ENCODE results near the gene HERC4.
"Not testable (repeated sequence)": the region's sequence is repeated elsewhere in the genome, so short reads cannot be mapped to it uniquely, and the experiment has no call there.

HERC4 gene

GRCh38 chr10:68092512-68092911 is 17.4 kb upstream of the HERC4 start:
- DNase-seq (ENCODE audit: low spot score), result no peak

DNA sequence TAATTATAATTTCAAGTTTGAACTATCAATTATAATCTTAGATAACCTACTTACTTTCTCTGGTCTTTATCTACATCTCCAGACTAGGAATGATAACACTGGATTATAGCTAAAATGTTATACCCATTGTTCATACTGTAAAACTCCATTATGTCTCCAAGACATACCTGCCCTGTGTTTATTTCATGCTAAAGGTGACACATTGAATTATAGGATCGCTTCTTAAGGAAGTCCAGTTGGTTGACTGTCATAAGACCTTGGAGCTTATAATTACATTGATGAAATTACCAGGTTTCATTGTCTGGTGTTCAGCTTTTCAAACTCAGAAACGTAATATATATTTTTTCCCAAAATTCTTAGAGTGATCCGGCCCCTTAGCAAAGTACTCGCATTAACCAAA is 15.5 kb upstream of the HERC4 start:
- DNase-seq (ENCODE audit: low spot score), result no peak

DNA sequence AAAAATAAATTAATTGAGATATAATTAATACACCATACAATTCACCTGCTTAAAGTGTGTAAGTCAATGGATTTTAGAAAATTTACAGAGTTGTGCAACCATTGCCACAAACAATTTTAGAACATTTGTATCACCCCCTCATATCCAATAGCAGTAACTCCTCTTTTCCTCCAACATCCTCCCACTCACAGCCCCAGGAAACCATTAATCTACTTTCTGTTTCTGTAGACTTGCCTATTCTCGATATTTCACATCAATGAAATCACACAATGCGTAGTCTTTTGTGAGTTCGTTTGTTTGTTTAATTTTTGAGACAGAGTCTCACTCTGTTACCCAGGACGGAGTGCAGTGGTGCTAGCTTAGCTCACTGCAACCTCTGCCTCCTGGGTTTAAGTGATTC is 13.7 kb upstream of the HERC4 start:
- DNase-seq (ENCODE audit: low spot score), result no peak

- DNase-seq (ENCODE audit: low spot score), result no peak
Observed at GRCh38 chr10:68087685-68088401, 12.8 kb upstream of the HERC4 start.

DNA sequence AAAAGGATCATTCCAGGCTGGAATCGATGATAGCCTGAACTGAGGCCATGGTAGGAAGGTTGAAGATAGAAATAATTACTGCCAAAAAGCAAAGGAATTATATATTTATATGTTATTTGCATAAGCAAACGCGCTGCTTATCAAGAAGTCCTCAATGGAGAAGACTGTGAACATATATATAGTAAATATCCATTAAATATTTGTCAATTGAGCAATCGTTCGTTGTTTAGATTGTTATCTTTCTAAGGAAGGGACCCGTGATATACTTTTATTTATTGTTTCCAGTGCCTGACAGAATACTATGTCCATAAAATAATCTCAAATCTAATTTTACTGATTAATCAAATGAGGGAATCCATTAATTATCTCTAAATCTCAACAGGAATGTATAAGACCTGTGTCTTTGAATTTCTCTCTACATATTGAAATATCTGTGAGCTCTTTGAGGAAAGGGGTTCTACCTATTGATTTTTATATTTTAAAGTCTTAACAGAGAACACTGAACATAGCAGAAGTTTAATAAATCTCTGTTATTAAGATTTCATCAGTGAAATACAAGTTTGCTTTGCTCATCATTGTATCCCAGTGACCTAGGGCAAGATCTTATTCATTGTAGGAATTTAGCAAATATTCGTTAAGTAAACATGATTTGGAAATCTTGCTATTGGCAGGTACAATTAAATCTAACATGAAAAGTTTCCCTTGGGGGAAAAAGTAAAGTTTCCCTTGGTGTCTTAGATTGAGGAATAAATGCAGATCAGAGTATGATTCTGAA is 12.0 kb upstream of the HERC4 start:
- no peak for DNase-seq (ENCODE audit: low spot score)

DNA sequence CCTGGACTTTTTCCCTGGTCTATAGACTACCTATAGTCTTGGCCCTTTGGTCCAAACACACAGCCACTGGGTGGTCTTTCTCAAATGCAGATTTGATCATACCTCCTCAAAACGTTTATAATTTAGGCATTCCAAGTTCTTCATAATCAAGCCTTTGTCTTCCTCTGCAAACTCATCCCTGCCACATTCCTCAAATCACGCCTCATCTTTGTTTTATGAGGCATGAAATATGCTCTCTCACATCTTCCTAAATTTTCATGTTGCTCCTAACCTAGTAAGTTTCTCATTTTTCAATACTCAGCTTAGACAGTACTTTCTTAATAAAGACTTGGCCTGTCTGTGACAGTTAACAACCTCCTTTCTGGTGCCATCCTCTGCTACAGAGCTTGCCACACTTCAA is 10.9 kb upstream of the HERC4 start:
- peak; percentile 29 for DNase-seq (ENCODE audit: low spot score)

GRCh38 chr10:68084469-68084868 is 9.4 kb upstream of the HERC4 start:
- no peak for DNase-seq (ENCODE audit: low spot score)

DNA sequence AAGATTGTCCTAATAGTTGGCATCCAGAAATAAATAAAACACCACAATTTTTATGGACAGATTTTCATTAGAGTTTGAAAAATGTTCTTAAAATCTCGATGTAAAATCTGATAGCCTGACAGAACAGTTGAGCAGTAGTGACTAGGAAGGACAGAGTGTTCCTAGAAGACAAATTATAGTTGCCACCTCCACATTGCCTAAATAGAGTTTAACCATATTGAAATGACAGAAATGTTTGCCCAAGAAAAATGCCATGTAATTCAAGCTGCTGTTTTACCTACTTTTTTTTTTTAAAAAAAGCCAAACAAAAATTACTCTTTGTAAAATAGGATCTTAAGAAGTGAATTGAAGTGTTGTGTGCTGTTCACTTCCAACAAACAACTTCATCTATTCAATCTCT is 8.9 kb upstream of the HERC4 start:
- DNase-seq (ENCODE audit: low spot score), result no peak

DNA sequence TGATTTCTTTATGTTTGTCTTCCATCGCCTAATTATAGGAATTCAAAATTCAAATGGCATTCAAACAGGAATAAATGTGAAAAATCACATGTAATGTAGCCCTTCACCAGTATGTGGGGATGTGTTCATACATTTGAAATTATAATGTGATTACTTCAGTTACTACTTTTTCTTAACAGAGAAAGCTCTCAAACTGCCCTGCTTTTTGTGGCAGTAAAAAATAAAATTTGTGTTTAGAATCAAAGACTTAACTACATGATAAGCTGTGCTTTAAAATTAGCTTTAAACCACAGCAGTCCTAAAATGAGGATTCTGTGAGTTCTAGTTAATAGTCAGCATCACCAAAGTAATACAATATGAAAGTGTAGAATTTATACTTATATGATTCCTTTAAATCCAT is 7.8 kb upstream of the HERC4 start:
- DNase-seq (ENCODE audit: low spot score), result peak; percentile 42

GRCh38 chr10:68081916-68082315 is 6.8 kb upstream of the HERC4 start:
- no peak for DNase-seq (ENCODE audit: low spot score)

GRCh38 chr10:68080853-68081431 is 5.9 kb upstream of the HERC4 start:
- DNase-seq (ENCODE audit: low spot score), result no peak

- DNase-seq (ENCODE audit: low spot score), result no peak
Observed at GRCh38 chr10:68079434-68079833, 4.4 kb upstream of the HERC4 start.

- no peak for DNase-seq (ENCODE audit: low spot score)
Observed at GRCh38 chr10:68077026-68077425, 1.9 kb upstream of the HERC4 start.

DNA sequence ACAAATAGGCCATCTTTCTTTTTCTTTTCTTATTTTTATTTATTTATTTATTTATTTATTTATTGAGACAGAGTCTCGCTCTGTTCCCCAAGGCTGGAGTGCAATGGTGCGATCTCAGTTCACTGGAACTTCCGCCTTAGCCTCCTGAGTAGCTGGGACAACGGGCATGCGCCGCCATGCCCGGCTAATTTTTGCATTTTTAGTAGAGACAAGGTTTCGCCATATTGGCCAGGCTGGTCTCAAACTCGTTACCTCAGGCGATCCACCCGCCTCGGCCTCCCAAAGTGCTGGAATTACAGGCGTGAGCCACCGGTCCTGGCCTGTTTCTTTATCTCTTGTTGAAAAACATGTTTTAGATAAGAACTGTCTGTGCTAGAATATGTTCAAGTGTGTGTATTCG is 998 bp upstream of the HERC4 start:
- DNase-seq (ENCODE audit: low spot score), result not testable (repeated sequence)

- DNase-seq (ENCODE audit: low spot score), result no peak
Observed at GRCh38 chr10:68075550-68076004, 494 bp upstream of the HERC4 start.

GRCh38 chr10:68074031-68074774 is 880 bp downstream of the HERC4 start:
- DNase-seq (ENCODE audit: low spot score), result peak; percentile 3

DNA sequence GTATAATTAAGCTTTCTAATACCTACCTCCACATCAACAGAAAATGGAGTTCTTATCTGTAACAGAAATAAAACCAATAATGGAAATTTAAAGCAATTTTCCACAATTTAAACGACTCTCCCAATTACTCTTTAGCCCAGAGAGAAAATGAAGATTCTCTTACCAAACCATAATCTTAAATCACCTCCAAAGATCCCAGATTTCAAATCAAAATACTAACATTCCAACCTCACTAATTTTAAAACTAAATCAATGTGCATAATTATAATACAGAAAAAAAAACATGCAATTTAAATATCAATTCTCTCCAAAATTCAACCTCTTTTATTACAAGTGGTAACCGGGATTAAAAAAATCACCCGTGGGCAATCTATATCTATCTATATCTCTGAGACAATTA is 1.5 kb downstream of the HERC4 start:
- DNase-seq (ENCODE audit: low spot score), result no peak

DNA sequence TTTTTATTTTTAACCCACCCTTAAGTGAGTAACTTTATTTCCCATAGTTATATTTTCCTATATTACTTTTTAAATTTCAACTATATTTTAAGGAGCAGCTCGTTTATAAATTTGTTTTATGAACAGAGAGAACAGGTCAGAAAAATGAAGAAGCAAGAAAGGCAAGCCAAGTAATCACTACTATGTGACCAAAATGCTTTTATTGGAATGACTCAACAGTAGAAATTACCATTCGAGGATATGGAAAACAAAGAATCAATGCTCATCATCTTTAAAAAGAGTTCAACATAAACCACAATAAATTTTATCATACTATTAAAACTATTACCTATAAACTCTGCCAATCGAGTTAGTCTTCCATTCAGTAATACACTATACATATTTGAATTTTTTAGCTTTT is 7.6 kb downstream of the HERC4 start:
- DNase-seq (ENCODE audit: low spot score), result no peak

- DNase-seq (ENCODE audit: low spot score), result no peak
Observed at GRCh38 chr10:68067029-68067428, 8.1 kb downstream of the HERC4 start.

GRCh38 chr10:68053553-68053952 is 21.5 kb downstream of the HERC4 start:
- no peak for DNase-seq (ENCODE audit: low spot score)

GRCh38 chr10:68052463-68052862 is 22.6 kb downstream of the HERC4 start:
- DNase-seq (ENCODE audit: low spot score), result peak; percentile 21

- DNase-seq (ENCODE audit: low spot score), result no peak
Observed at GRCh38 chr10:68049289-68050078, 25.6 kb downstream of the HERC4 start.

Measured in GM03348 (cell line).